Measurements from ENCODE around the gene CHCHD6.

Gene CHCHD6

DNA sequence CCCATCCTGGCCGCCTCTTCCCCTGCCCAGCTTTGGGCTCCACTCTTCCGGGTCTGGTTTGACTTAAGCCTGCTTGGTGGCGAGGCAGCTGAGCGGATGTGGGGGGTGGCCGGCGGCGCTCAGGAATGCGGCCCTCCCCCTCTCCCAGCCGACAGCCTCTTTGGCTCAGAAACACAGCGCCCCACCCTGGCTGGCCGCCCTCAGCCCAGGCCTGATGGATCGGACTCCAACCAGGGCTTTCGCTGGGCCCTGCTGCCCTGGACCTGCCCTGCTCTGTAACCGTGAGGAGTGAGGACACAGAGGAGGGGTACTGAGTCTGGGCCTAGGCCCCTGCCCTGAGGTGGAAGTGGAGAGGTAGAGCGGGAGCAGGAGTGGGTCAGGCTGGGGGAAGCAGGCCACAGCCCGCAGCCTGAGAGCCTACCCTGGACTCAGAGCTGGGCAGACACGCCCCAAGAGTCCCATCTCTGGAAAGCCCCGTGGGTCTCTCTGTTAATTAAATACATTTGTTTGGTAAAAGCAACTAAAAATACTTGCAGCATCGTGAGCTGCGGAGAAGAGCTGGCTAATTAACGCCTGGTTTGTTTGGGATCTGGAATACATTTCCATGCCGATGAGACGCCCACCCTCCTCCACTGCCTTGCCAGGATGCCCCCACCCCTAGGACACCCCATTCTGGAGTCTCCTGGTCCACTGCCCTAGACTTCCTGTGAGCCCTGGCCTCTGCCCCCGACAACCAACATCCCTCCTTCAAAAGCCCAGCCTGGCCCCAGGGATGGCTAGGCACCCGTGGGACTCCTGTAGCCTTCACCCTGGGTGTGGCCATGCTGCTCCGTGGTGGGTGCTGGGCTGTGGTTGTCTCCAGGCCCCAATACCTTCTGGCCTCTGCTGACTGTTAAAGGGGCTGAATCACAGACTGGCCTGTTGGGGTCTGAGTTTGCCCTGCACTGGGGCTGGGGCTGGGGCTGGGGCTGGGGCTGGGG is 298.4 kb downstream of the CHCHD6 start:
- no peak overlapping the region for H3K27ac Mint-ChIP-seq
- no peak for ATAC-seq (replicated peaks)

DNA sequence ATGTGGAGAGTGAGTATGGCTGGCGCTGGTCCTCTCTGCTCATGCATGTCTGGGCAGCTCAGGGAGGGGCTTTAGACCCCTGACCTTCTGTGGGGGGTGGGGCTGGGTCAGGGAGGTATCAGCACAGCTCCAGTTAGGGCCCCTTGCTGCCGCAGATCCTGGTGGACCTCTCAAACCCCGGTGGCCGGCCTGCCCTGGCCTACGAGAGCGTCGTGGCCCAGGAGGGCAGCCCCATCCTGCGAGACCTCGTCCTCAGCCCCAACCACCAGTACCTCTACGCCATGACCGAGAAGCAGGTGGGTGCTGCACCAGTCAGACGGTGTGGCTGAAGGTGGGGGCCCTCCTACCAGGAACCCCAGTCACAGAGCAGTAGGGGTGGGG is 299.1 kb downstream of the CHCHD6 start:
- no peak overlapping the region for H3K27ac Mint-ChIP-seq
- peaks cover 12 to 20% of the 10 kb centered on the region in 2 donors for H3K36me3 Mint-ChIP-seq
- peaks cover 3 to 10% of the 10 kb centered on the region in 2 donors for H3K4me1 Mint-ChIP-seq
- no peak for DNase-seq
- H3K27me3 Mint-ChIP-seq: no peaks in the 10 kb centered on the region
- H3K4me3 Mint-ChIP-seq: no peak overlapping the region
- no peak for ATAC-seq (replicated peaks)
- no peaks in the 10 kb centered on the region for H3K9me3 Mint-ChIP-seq

More for the DNA sequence above, 298.4 kb downstream of the CHCHD6 start:
- Mint-ChIP-seq H3K27me3 (no peaks in the 10 kb centered on the region), H3K36me3 (peaks cover 14 to 26% of the 10 kb centered on the region in 2 donors), H3K4me1 (peaks cover 3 to 17% of the 10 kb centered on the region in 2 donors), H3K9me3 (no peaks in the 10 kb centered on the region), H3K4me3 (no peak overlapping the region)
- no peak for DNase-seq

DNA sequence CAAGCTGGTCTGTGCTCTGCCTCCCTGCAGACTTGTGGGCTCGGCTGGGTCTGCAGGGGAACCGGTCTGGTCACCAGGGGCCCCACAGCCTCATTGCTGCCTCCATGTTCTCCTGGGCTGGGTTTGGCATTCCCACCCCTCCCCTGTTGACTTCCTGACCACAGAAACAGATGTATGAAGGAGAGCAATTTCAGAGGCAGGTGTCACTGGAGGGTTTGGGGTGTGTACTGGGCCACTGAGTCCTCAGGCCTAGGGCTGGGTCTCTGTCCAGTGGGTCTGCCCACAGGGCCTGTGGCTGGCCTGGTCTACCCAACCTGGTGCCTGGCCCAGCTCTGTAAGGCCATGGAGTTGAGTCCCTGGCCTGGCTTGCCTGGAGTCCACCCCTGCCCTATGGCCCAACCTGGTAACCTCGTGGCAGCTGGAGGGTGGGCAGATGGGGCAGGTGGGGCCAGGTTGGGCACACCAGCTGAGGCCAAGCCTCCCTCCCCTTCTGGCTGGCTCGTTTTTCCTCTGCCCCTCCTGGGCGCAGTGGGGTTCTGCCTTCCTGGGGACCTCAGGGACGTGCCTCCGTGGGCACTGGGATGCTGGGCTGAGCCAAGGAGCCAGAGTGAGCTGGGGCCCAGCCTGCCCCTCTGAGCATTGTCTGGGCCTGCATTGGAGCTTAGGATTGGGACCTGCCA is 299.7 kb downstream of the CHCHD6 start:
- peaks cover 3 to 9% of the 10 kb centered on the region in 2 donors for H3K4me1 Mint-ChIP-seq
- H3K9me3 Mint-ChIP-seq: no peaks in the 10 kb centered on the region
- H3K36me3 Mint-ChIP-seq: peaks cover 15 to 19% of the 10 kb centered on the region in 2 donors
- peak overlapping the region; percentile 31 for H3K27ac Mint-ChIP-seq
- ATAC-seq (replicated peaks) (no peak), DNase-seq (no peak)
- H3K4me3 Mint-ChIP-seq: no peak overlapping the region
- H3K27me3 Mint-ChIP-seq: no peaks in the 10 kb centered on the region

DNA sequence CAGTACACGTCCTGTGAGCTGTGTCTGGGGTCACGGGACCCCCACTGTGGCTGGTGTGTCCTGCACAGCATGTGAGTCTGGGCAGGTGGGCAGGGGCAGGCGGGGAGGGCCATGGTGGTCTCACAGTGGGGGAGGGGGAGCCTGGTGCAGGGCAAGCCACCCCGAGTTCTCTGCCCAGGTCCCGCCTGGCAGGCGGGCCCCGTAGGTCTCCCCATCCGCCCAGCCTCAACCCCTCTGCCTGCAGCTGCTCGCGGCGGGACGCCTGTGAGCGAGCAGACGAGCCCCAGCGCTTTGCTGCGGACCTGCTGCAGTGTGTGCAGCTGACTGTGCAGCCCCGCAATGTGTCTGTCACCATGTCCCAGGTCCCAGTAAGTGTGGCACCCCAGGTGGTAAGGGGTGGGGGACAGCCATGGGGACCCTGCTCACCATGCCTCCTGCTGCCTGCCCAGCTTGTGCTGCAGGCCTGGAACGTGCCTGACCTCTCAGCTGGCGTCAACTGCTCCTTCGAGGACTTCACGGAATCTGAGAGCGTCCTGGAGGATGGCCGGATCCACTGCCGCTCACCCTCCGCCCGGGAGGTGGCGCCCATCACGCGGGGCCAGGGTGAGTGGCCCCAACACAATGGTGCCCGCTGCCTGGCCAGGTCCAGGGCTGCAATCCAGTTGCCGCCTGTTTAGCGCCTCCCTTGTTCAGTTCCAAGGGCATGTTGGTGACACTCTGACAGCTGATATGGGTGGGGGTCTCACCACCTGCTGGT is 300.8 kb downstream of the CHCHD6 start:
- Mint-ChIP-seq H3K27ac (no peak overlapping the region), H3K9me3 (no peaks in the 10 kb centered on the region), H3K4me3 (no peak overlapping the region), H3K27me3 (no peaks in the 10 kb centered on the region), H3K36me3 (peaks cover 15 to 22% of the 10 kb centered on the region in 2 donors), H3K4me1 (peaks cover 3 to 9% of the 10 kb centered on the region in 2 donors)
- ATAC-seq (replicated peaks) (no peak), DNase-seq (no peak)

DNA sequence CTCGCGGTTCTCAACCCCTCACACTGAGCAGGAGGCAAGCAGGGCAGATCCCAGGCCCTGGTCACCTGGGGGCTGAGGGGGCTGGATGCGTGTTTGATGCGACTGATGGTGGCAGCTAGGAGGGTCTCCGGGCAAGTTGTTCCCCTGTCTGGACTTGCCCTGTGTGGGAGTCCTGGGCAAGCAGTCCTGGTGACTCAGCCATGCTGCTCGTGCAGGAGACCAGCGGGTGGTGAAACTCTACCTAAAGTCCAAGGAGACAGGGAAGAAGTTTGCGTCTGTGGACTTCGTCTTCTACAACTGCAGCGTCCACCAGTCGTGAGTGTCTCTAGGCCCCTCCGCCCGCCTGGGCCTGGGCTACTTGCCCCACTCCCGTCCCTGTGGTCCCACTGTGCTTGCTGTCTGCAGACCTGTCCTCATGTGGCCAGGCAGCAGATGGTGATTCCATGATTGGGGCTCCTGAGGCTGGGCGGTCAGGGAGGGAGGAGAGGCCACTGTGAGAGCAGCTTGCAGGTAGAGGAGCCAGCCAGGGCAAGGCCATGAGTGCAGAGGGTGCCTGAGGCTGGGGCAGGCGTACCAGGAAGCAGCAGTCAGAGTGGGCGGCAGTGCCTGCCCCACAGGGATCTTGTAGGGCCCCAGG is 301.9 kb downstream of the CHCHD6 start:
- DNase-seq (no peak), ATAC-seq (replicated peaks) (no peak)
- Mint-ChIP-seq H3K9me3 (no peaks in the 10 kb centered on the region), H3K4me1 (peaks cover 3 to 9% of the 10 kb centered on the region in 2 donors), H3K27me3 (no peaks in the 10 kb centered on the region), H3K36me3 (peaks cover 15 to 22% of the 10 kb centered on the region in 2 donors), H3K4me3 (no peak overlapping the region), H3K27ac (no peak overlapping the region)

DNA sequence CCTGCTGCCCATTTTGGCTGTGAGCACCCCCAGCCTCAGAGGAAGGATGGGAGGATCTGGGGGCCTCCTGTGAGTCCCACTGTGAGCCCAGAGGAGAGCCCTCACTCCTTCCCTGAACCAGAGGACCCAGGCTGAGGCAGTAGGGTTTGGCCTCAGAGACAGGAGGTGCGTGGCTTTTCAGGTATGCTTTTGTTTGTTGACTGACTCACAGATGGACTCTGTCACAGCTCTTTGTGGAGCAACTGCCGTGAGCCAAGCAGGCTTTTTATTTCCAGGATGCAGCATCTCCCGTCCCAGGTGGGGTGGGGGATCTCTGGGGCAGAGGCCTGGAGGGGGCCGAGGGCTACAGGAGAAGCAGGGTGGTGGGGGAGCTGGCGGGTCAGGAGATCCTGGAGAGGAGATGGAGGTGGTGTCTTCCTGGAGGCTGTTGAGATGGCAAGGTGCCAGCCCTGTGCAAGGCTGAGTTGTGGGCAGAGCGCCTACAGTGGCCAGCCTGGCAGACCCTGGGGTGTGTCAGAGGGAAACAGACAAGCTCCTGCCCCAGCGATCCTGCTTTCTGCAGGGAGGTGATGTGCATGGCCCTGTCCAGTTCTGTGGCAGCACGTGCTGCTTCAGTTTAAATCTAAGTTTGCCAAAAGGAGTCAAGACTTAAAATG is 302.9 kb downstream of the CHCHD6 start:
- DNase-seq: no peak
- H3K9me3 Mint-ChIP-seq: no peaks in the 10 kb centered on the region
- peaks cover 3 to 9% of the 10 kb centered on the region in 2 donors for H3K4me1 Mint-ChIP-seq
- peaks cover 15 to 25% of the 10 kb centered on the region in 2 donors for H3K36me3 Mint-ChIP-seq
- no peak overlapping the region for H3K27ac Mint-ChIP-seq
- H3K4me3 Mint-ChIP-seq: no peak overlapping the region
- ATAC-seq (replicated peaks): no peak
- no peaks in the 10 kb centered on the region for H3K27me3 Mint-ChIP-seq

DNA sequence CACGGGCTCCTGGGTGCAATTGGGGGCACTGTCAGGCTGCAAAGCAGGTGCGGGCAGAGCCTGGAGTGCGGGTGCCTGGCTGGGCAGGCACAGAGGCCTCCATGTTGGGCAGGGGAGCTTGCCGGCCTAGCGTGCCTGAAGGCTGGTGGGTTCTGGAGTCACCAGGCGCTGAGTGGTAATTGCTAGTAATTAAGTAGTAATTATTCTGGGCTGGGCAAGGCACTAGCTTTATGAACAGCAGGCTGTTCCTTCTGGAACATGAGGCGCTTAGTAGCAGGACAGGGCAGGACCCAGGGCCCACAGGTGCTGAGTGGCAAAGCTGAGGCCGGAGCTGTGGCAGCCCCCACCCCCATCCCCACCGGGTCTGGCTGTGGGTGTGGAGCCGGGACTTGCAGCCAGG is 304.2 kb downstream of the CHCHD6 start:
- Mint-ChIP-seq H3K36me3 (peaks cover 15 to 30% of the 10 kb centered on the region in 2 donors), H3K27ac (no peak overlapping the region), H3K9me3 (no peaks in the 10 kb centered on the region), H3K4me1 (no peaks in the 10 kb centered on the region), H3K27me3 (no peaks in the 10 kb centered on the region), H3K4me3 (no peak overlapping the region)
- ATAC-seq (replicated peaks) (no peak), DNase-seq (no peak)

DNA sequence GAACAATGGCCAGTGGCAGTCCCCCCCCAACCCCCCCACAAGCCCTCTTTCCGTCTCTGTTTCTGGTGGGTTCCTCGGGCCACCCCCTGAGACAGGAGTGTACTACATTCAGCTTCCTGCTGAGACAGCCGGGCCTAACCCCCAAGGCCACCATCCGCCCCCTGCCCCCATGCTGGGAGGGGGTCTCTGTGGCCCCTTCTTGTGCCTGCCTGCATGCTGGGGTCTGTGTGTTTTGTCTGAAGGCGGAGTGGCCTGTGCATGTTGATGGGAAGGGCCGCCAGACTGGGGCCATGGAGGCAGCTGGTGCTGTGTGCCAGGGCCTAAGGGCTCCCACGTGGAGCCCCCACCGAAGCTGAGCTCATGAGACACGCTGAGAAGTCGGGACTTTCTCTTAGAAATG is 305.5 kb downstream of the CHCHD6 start:
- ATAC-seq (replicated peaks): no peak
- Mint-ChIP-seq H3K4me1 (peaks cover 5 to 9% of the 10 kb centered on the region in 2 donors), H3K36me3 (peaks cover 14 to 31% of the 10 kb centered on the region in 2 donors), H3K27ac (no peak overlapping the region), H3K4me3 (no peak overlapping the region), H3K27me3 (no peaks in the 10 kb centered on the region), H3K9me3 (no peaks in the 10 kb centered on the region)
- no peak for DNase-seq

Measured in stimulated activated naive B cell treated with anti-CD40 and anti-IgM and Interleukin-4, amounts not matched to agents 10 μg/mL and 1 μg/mL and 100 μg/mL, for 72 hours (primary cell).